GM18520 (cell line): ENCODE data around the gene TRMT2A.

Experiments
- ATAC-seq: cut with Tn5 transposase; IDR thresholded peaks from one replicate; pipeline ENCODE4 v1.9.1; 2021; ENCODE audit not compliant: unreplicated experiment

TRMT2A gene

DNA sequence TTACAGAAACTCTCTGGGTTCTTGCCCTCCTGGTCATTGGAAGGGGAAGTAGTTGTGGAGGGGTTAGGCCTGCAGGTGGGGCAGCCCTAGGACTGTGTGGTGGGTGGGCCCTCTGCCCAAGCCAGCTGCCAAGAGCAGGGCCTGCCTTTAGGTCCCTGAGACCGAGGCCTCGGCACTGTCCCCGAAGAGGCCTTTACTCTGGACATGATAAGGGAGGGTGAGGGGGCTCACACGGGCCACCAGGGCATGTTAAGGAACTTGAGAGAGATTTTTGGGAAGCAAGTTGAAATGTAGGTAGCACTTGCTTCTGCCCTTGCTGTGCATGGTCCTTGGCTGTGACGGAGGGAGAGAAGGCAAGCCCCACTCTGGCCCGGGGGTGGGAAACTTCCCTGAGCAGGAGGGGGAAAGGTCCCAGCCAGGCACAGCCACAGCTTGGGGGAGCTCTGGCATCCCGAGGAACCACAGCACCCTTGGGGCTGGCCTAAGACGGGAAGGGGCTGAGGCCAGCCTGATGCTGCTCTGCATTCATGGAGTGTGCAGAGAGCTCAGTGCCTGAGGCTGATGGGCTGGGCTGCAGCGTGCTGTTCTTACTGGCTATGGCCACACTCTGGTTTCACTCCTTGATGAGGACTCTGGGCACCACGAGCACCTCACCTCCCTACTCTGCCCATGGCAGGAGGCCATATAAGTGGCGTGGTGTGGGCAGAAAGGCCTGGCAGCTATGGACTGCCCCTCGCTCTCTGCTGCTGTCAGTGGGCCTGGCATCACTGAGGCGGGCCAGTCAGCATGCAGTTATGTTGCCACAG, 8.9 kb downstream of the TRMT2A start:
- ATAC-seq: no peak

DNA sequence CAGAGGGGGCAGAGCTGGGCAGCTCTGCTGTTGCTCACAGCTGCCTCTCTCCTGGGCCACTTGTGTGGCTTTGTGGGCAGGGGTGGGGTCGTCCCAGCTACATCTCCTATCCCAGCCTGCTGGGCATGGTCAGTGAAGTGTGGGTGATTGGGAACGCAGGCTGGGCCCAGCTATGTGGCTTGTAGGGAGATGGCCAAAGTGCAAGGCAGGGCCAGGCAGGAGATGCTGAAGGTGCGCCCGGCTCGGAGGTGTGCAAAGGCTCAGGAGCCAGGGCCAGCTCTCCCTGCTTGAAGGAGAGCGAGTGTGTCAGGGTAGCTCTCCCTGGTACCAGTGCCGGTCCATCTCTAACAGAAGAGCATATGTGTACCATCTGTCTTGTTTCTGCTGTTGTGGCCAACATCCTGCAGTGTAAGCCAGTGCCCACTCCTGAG, 9.5 kb downstream of the TRMT2A start:
- ATAC-seq: no peak

DNA sequence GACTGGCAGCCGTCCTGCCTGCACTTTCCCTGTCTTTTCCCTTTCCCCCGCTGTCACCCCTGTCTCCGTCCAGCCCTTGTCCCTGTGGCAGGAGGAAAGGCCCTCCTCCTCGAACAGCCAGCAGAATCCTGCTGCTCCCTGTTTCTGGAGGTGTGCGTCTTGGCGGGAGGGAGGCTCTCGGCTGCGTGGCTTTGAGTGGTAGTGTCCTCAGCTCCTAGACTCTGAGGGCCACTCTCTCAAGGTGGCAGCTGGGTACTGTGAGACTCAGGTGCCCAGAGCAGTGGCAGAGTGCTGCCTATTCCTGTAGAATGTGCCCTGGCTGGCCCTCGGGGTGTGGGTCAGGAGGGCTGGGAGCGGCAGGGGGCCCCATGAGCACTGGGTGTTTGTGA, 10.2 kb downstream of the TRMT2A start:
- no peak for ATAC-seq

DNA sequence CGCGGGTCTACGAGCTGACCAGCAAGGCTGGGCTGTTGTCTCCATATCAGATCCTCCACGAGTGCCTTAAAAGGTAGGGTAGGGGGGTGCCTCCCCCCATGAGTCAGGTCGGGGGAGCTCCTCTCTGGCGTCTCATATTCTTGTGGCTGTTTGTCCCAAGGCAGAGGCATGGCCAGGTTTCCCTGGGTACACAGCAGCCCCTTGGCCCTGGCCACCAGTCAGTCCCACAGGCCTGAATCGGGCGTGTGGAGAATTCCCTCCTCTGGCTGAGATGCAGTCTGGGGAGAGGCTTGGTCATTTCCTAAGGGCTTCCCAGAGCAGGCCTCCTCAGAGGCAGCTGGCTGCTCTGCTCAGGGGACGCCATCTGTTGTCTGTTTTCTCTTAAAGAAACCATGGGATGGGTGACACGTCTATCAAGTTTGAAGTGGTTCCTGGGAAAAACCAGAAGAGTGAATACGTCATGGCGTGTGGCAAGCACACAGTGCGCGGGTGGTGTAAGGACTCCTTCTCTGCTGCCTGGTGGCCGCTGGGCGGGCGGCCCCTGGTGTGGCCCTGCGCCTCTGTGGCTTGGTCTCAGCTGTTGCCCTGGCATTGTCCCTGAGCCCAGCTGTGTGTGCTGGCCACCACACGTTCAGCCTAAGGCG, 10.7 kb downstream of the TRMT2A start:
- no peak for ATAC-seq

DNA sequence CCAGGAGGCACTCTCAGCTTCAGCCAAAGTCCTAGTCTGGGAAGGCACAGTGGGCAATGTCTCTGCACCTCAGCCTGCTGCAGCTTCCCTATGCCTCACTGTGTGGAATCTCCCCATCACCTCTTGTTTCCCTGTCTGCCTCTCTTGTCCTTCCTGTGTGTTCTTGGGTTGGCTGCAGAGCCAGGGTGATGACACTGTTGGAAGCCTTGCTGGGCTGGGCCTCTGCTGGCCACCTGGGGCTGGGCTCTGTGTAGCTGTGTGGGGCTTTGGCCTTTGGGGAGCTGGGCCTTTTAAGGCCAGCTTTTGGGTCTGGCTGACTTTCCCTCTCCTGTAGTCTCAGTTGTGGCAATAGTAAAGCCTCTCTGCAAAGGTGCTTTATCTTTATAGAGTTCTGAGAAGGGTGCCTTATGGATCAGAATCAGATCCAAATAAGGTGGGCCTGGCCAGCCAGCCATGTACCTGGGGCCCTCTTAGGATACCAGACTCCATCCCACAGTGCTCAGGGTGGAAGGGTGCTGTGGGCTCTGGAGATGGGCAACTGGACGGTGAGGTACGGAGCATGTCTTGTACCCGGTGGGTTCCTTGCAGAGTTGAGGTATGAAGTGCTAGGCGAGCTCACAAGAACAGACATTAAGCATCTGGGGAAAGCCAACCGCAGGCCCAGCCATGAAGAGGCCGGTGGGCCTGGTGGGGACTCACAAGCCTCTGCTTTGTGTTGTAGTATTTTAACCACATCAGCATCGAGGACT, 11.4 kb downstream of the TRMT2A start:
- no peak for ATAC-seq

DNA sequence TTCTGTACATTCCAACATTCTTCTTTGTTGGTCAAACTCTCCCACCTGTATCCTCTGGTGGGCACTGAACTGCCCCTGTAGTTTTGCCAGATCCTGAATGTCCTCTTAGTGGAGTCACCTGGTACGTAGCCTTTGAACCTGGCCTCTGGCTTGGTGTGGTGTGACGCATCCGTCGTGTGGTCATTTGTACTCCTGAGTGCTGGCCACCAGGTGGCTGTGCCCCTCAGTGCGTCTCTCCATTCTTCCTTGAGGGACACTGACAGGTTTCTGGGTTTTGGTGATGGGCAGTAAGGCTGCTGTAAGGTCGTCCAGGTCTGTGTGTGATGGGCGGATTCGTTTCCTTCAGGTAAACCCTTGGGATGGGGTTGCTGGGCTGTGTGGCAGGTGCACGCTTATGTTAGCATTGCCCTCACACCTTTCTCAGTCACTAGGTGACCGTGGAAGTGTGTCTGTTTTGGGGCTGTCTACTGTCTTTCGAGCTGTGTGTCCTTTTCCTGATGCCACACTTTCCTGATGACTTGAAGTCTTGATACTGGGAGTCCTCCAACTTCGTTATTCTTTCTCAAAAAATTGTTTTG, 14.7 kb downstream of the TRMT2A start:
- no peak for ATAC-seq

DNA sequence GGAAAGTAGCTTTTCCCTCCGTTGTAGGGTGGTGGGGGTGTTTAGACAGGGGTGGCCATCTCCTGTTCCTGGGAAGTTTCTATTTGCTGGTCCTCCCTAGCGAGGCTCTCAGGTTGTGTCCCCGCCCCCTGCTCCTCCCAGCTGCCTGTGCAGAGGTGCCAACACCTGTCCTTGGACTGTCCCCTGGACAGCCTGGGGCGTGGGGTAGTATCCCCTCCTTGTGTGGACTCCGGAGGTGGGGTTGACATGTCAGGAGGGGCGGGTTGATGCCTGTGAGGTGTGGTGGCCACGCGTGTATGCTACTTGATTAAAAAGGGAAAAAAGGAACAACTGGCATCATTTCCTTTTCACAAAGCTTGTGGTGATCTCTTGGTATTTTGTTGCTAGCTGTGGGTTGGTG, 15.4 kb downstream of the TRMT2A start:
- ATAC-seq: no peak

DNA sequence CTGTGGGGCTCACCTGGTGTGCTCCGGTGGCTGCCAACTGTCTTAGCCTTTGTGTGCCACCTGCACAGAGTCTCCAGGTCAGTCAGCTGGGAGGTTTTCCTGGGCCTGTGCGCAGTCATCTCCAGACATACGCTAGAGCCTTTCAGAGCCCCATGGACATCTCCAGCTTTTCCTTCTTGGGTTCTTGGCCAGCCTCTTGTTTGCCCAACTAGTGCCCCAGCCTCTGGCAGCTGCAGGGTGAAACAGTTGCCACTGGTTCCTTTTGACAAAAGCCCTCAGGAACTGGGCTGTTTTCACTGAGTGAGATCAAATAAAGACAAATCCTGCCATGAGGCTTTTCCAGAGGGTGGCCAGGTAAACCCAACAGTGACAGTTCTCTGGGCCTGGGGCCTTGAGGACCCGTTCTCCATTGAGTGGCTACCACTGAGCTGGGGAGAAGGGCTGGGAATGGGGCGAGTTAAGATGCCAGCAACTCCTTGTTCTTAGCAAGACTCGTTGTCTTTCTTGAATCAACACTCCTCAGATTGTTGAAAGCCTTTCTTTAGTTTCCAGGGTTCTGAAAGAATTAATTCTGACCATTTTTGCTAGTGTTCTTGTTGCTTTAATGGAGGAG, 17.8 kb downstream of the TRMT2A start:
- no peak for ATAC-seq

DNA sequence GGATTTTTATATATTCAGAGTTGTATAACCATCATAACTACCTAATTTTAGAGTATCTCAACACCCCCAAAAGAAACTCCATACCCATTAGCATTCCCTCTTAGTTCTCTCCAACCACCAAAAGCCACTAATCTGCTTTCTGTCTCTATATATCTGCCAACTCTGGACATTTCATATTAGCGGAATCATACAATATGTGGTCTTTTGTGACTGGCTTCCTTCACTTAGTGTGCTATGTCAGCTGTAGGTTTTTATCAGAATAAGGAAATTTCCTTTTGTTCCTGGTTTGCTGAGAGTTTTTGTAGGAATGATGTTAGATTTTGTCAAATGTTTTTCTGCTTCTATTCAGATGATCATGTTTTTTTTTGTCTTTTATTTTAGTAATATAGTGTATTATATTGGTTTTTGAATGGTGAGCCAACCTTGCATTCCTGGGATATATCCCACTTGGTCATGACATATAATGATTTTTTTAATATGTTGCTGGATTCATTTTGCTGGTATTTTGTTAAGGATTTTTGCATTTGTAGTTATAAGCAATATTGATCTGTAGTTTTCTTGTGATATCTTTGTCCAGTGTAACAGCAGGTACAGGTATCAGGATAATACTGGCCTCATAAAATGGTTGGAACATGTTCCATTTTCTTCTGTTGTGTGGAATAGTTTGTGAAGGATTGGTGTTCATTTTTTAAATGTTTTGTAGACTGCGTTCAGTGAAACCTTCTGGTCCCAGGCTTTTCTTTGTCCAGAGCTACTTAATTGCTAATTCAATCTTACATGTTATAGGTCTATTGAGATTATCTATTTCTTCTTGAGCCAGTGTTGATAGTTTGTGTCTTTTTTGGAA, 20.2 kb downstream of the TRMT2A start:
- no peak for ATAC-seq

DNA sequence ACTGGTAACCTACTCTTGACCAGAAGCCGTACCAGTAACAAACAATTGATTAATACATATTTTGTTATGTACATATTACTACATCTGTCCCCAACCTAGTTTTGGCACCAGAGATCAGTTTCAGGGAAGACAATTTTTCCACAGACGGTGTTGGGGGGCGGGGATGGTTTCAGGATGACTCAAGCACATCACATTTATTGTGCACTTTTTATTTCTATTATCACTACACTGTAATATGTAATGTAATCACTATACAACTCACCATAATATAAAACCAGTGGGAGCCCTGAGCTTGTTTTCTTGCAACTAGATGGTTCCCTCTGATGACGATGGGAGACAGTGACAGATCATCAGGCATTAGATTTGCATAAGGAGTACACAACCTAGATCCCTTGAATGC, 21.5 kb downstream of the TRMT2A start:
- ATAC-seq: no peak

DNA sequence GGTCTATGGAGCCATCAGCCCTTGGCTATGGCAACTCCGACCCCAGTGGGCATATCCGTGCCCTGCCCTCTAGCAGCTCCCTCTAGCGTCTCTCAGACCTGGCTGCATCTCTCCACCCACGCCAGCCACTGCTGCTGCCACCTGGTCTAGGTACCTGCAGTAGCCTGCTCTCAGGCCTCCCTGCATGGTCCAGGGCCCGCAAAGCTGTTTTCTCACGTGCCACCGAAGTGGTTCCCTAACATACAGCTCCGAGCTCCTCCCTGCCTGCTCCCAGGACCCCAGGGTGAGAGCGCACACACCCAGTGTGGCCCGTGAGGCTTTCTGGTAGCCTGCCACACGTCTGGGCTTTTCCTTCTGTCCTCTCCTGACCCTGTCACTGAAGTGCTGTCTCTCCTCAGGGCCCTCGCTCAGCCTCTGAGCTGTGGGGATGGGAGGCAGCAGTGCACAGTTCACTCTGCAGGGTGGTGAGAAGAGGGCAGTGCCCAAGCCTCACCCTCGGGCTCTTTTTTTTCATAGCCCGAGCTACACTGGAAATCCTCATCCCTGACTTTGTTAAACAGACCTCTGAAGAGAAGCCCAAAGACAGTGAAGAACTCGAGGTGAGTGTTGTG, 22.7 kb downstream of the TRMT2A start:
- ATAC-seq: no peak

DNA sequence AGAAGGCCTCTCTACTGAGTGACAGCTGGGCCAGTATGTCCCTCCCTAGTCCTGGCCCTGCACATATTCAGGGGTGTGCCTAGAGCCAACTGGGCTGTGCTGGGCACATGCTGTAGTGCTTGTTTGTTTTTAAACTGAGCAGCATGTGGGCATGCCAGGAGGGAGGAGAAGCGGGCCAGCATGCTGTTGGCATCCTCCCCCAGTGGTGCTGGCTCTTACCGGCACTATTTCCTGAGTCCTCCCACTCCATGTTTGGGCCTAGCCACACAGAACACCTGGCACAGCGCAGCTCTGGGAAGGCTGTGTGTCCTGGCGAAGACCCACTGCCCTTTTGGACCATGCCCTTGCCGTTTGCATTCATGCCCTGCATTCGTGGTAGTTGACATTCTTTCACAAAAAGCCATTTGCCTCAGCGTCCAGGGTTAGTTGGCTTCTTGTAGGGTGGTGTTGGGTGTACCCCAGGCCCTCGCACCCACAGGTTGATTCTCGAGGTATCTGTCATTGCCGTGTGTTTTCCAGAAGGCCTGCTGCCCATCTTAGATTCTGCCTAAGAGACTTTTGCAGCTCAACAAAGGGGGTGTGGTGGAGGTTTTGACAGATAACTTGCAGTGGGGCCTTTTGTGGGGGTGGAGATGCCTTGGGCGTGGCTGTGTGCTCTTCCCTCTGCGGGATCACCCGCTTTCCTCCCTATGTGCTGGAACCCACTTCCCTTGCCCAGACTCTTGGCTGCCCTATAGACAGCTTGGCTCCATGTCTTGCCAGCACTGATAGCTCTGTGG, 23.4 kb downstream of the TRMT2A start:
- ATAC-seq: no peak

DNA sequence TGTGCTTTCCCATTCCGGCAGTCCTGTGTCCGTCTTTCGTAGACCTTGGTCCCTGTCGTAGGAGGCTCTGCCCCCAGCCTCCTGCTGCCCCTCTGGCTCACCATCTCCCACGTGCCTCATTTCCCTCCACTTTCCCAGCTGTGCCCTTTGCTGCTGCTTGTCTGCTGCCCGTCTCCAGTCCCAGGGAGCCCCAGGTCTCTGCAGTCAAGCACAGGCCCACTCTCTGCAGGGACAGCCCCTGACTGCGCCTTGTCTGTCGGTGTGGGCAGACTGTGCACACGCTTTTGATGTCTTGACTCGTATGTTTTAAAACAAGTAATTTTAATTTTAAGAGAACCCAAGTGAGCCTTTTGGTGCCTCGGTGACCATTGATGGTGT, 24.6 kb downstream of the TRMT2A start:
- no peak for ATAC-seq

DNA sequence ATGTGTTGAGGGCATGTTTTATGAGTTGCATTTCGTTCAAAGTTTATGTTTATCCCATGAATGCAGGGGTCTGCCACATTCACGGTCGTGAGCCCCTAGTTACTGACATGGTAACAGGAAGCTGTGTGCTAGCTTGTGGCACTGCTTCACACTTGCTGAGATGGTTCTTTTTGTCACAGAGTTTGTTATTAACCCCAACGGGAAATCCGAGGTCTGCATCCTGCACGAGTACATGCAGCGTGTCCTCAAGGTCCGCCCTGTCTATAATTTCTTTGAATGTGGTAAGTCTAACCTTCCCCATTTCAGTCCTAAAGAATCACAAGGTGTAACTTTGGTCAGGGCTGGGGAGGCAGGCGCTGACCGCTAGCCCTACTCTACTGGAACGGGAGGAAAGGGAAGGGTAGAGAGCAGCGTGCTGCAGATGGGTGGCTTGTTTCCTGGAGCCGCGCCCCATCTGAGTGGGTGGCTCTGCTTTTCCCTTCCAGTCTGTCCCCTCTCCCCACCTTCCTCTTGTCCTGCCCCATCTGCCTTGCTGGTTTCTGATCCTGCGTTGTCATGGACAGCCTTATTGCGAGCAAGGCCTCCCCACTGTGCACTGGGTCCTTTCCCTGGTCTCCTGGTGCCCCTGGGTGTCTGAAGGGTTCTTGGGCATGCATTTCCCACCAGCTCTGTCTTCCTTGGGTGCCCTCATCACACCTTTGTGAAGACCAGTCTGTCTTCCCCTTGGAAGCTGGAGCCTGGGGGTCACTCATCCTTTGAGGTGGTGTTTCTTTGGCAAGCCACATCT, 25.1 kb downstream of the TRMT2A start:
- ATAC-seq: no peak

DNA sequence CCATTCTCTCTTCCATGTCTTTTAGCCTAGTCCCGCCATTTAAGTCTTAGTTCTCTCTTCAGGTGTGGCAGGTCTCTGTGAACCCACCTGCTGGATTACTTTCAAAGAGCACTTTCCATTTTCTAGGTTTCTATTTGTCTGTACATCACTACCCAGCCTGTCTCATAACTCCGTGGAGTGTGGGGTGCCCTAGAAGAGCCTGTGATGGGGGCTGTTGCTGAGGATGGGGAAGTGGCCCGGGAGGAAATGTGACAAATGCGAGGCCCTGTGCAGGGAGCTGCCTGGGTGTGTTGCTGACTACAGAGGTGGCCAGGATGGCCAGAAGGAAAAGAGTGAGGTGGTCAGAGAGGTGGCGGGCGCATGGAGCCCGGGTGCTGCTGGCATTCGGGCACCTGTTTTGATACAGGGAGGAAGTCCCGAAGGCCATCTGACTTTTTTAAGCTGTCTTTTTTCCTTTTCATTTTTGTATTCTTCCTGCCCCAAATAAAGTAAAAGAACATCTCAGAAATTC, 26.2 kb downstream of the TRMT2A start:
- no peak for ATAC-seq

DNA sequence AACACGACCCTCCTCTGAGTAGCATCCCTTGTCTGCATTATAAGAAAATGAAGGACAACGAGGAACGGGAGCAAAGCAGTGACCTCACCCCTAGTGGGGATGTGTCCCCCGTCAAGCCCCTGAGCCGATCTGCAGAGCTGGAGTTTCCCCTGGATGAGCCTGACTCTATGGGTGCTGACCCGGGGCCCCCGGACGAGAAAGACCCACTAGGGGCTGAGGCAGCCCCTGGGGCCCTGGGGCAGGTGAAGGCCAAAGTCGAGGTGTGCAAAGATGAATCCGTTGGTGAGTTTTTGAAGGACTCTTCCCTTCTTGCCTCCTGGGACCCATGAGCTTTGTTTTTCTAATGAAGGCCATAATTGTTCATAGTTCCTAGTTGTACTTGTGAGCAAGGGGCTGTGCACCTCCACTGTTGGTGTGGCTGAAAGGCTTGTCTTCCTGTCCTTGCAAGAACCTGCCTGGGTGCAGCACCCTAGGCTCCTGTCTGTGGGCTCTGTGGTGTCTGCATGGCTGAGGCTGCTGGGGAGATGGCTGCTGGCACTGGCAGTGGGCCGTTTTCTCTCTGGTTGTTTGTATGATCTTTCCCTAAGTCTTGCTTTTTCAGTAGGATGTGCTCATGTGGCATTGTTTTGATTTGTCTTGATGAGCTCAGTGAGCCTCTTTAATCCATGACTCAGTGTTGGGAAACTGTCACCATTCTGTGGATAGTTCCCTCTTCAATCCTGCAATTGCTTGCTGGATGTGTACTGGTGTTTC, 26.9 kb downstream of the TRMT2A start:
- no peak for ATAC-seq

DNA sequence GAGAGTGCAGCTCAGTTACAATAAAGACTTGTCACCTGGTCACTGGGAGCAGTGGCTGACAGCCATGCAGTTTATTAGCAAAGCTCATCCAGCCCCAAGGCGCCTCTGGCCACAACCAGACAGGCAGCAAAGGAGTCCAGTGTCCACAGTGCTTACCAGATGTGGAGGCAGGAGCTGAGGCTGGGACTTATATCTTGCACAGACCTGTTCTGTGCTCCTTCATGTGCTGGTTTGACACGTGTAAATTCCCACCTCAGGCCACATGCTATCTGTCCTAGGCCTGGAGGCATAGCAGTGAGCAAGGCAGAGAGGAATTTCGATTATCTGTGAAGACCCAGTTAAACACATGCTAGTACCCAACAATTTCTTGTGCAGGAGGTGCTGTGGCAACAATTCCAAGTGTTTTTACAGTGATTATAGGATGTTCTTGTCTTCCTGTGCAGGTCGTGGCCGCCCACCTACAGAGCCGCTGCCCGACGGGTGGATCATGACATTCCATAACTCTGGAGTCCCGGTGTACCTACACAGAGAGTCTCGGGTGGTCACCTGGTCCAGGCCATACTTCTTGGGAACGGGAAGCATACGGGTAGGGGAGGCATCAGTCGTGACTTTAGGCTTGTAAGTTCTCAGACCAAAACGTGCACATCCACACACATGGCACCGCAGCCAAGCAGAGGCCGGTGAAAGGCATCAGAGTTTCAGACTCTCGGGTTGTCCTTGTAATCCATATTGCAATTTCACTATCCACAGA, 27.6 kb downstream of the TRMT2A start:
- ATAC-seq: no peak
